Measurements from ENCODE around the gene MMP20.

- TF ChIP-seq MYC (IDR thresholded peaks at IDR 0.05; ENCODE audit: low read depth, low read length) (no peak), CTCF (IDR thresholded peaks at IDR 0.05; ENCODE audit: extremely low read depth in 1 of 2, insufficient read depth in 1 of 2, low read depth in 1 of 2, low read length in 2 of 2) (no peak), EZH2 (IDR thresholded peaks at IDR 0.05; ENCODE audit: borderline replicate concordance, low read depth, low read length, severe bottlenecking) (no peak)
Measured at GRCh38 chr11:102614485-102614884, 10.6 kb downstream of the MMP20 start.

Data from endothelial cell of umbilical vein (primary cell).